ENCODE results near the gene ZNF844. TPM values are rescaled to one million over a fixed set of nuclear protein-coding genes. Genes with fewer than 3 reads are reported as not detected.

The ZNF844 gene
- total and polyA plus RNA-seq, 2 of the 8 experiments (the other 6 are each of a cell fraction or from before 2014, with no cell fraction given), result 3.1 to 9.8 TPM

DNA sequence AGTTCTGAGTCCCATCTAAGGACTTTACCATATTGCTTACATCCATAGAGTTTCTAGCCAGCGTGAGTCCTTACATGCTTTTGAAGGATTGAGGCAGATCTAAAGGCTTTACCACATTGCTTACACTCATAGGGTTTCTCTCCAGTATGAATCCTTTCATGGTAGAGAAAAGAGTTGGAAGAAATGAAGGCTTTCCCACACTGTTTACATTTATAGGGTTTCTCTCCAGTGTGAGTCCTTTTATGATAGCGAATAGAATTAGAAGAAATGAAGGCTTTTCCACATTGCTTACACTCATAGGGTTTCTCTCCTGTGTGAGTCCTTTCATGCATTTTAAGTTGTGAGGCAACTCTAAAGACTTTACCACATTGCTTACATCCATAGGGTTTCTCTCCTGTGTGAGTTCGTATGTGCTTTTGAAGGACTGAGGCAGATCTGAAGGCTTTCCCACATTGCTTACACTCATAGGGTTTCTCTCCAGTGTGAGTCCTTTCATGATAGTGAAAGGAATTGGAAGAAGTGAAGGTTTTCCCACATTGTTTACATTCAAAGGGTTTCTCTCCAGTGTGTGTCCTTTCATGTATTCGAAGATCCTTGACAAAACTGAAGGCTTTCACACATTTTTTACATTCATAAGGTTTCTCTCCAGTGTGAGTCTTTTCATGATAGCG lies 20.6 kb upstream of the ZNF844 start (continued):
- no peak for TF ChIP-seq RBBP5 (IDR thresholded peaks at IDR 0.05; ENCODE audit: borderline replicate concordance, low read depth, low read length)
- TF ChIP-seq, protein P1, sequence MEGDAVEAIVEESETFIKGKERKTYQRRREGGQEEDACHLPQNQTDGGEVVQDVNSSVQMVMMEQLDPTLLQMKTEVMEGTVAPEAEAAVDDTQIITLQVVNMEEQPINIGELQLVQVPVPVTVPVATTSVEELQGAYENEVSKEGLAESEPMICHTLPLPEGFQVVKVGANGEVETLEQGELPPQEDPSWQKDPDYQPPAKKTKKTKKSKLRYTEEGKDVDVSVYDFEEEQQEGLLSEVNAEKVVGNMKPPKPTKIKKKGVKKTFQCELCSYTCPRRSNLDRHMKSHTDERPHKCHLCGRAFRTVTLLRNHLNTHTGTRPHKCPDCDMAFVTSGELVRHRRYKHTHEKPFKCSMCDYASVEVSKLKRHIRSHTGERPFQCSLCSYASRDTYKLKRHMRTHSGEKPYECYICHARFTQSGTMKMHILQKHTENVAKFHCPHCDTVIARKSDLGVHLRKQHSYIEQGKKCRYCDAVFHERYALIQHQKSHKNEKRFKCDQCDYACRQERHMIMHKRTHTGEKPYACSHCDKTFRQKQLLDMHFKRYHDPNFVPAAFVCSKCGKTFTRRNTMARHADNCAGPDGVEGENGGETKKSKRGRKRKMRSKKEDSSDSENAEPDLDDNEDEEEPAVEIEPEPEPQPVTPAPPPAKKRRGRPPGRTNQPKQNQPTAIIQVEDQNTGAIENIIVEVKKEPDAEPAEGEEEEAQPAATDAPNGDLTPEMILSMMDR (IDR thresholded peaks at IDR 0.05; ENCODE audit: control extremely low read depth in 1 of 3, insufficient read depth in 1 of 3, low read depth in 1 of 3, low read length in 3 of 3), result no peak
- TF ChIP-seq KDM4A (IDR thresholded peaks at IDR 0.05; ENCODE audit: low read depth, low read length, severe bottlenecking), result no peak
- TF ChIP-seq KDM1A (IDR thresholded peaks at IDR 0.05; ENCODE audit: borderline replicate concordance, low read length), result peak; percentile 71; the same call in 1 of the 2 replicates
- no peak for TF ChIP-seq CEBPB (IDR thresholded peaks at IDR 0.05; ENCODE audit: low read depth, low read length)
- TF ChIP-seq SIX5 (IDR thresholded peaks at IDR 0.05; ENCODE audit: low read depth, low read length), result no peak
- TF ChIP-seq SRF (IDR thresholded peaks at IDR 0.05; ENCODE audit: low read depth, low read length), result no peak
- no peak for TF ChIP-seq SIRT6 (IDR thresholded peaks at IDR 0.05; ENCODE audit: low read length)
- TF ChIP-seq ASH2L (IDR thresholded peaks at IDR 0.05; ENCODE audit: low read length), result no peak
- TF ChIP-seq SAP30 (IDR thresholded peaks at IDR 0.05; ENCODE audit: insufficient read depth, insufficient replicate concordance, low read length), result no peak
- TF ChIP-seq POU5F1 (IDR thresholded peaks at IDR 0.05; ENCODE audit: low read depth, low read length), result no peak
- no peak for TF ChIP-seq BACH1 (IDR thresholded peaks at IDR 0.05; ENCODE audit: low read length)
- no peak for TF ChIP-seq TAF1 (IDR thresholded peaks at IDR 0.05; ENCODE audit: low read depth, low read length)
- no peak for TF ChIP-seq HDAC2 (IDR thresholded peaks at IDR 0.05; ENCODE audit: borderline replicate concordance in 1 of 2, low read depth in 2 of 2, low read length in 2 of 2)
- no peak for TF ChIP-seq ATF2 (IDR thresholded peaks at IDR 0.05; ENCODE audit: low read length)
- TF ChIP-seq CBX8 (IDR thresholded peaks at IDR 0.05; ENCODE audit: borderline replicate concordance, low read depth, low read length), result no peak
- TF ChIP-seq EZH2 (IDR thresholded peaks at IDR 0.05; ENCODE audit: low read depth, low read length, severe bottlenecking), result no peak
- TF ChIP-seq EP300 (IDR thresholded peaks at IDR 0.05; ENCODE audit: borderline replicate concordance in 1 of 2, low read depth in 2 of 2, low read length in 2 of 2), result no peak
- TF ChIP-seq TCF12 (IDR thresholded peaks at IDR 0.05; ENCODE audit: low read depth, low read length), result 0 out of 2 replicates have a peak, but pooled peaks have one; percentile 2
- no peak for TF ChIP-seq BCL11A (IDR thresholded peaks at IDR 0.05; ENCODE audit: low read depth in 2 of 2, low read length in 2 of 2)

All from H1 (cell line).